Jurkat, Clone E6-1 (cell line): ENCODE results near the gene CALD1.

Source experiments
- DNase-seq: peaks from one replicate; pipeline ENCODE4 v3.0.0-alpha.2; 2011; ENCODE audit warnings: low read depth, low spot score
- H3K4me3 ChIP-seq: 2 replicates; pipeline ENCODE4 v1.5.1; 2011; ENCODE audit warnings: mild to moderate bottlenecking, low read length, control low read depth, moderate library complexity

The CALD1 gene

GRCh38 chr7:134879815-134880475 is 100.5 kb downstream of the CALD1 start:
- H3K4me3 ChIP-seq, result no peak overlapping the region
- DNase-seq, result no peak

- no peak overlapping the region for H3K4me3 ChIP-seq
- no peak for DNase-seq
Observed at GRCh38 chr7:134882481-134882880, 103.0 kb downstream of the CALD1 start.

- no peak for DNase-seq
- H3K4me3 ChIP-seq, result no peak overlapping the region
Observed at GRCh38 chr7:134885967-134886352, 106.5 kb downstream of the CALD1 start.

- H3K4me3 ChIP-seq, result no peak overlapping the region
- DNase-seq, result no peak
Observed at GRCh38 chr7:134886353-134887057, 107.1 kb downstream of the CALD1 start.

- DNase-seq, result no peak
- H3K4me3 ChIP-seq, result no peak overlapping the region
Observed at GRCh38 chr7:134887523-134887922, 108.1 kb downstream of the CALD1 start.

GRCh38 chr7:134888141-134888740 is 108.8 kb downstream of the CALD1 start:
- DNase-seq, result no peak
- H3K4me3 ChIP-seq, result no peak overlapping the region

GRCh38 chr7:134890246-134891240 is 111.1 kb downstream of the CALD1 start:
- DNase-seq, result no peak
- no peak overlapping the region for H3K4me3 ChIP-seq

GRCh38 chr7:134891262-134891695 is 111.8 kb downstream of the CALD1 start:
- H3K4me3 ChIP-seq, result no peak overlapping the region
- no peak for DNase-seq

GRCh38 chr7:134891696-134892678 is 112.6 kb downstream of the CALD1 start:
- no peak overlapping the region for H3K4me3 ChIP-seq
- DNase-seq, result no peak

GRCh38 chr7:134892963-134893362 is 113.5 kb downstream of the CALD1 start:
- no peak overlapping the region for H3K4me3 ChIP-seq

GRCh38 chr7:134893920-134894319 is 114.5 kb downstream of the CALD1 start:
- H3K4me3 ChIP-seq, result no peak overlapping the region
- DNase-seq, result no peak

More at GRCh38 chr7:134892963-134893362, 113.5 kb downstream of the CALD1 start:
- DNase-seq, result no peak

GRCh38 chr7:134894928-134895327 is 115.5 kb downstream of the CALD1 start:
- H3K4me3 ChIP-seq, result no peak overlapping the region
- no peak for DNase-seq

GRCh38 chr7:134896073-134896472 is 116.6 kb downstream of the CALD1 start:
- H3K4me3 ChIP-seq, result no peak overlapping the region
- DNase-seq, result no peak

- no peak for DNase-seq
- H3K4me3 ChIP-seq, result no peak overlapping the region
Observed at GRCh38 chr7:134897936-134898335, 118.5 kb downstream of the CALD1 start.

- no peak for DNase-seq
- no peak overlapping the region for H3K4me3 ChIP-seq
Observed at GRCh38 chr7:134899729-134900128, 120.3 kb downstream of the CALD1 start.

GRCh38 chr7:134900166-134900982 is 120.9 kb downstream of the CALD1 start:
- DNase-seq, result no peak
- no peak overlapping the region for H3K4me3 ChIP-seq

GRCh38 chr7:134901389-134902020 is 122.1 kb downstream of the CALD1 start:
- no peak for DNase-seq
- H3K4me3 ChIP-seq, result no peak overlapping the region
